Prostate gland (tissue), 2 donors: Measurements from ENCODE around the gene TERB1.
A peak's percentile ranks its signal among the peaks of the same experiment; 100 is the strongest.

Source experiments
- CTCF ChIP-seq, 4 experiments: fragments of 200-600 bp in 2 of 4; fragments of 450-650 bp in 2 of 4; sonication (generic) in 2 of 4; IDR thresholded peaks; 1 replicate in 3 of 4; 2 replicates in 1 of 4; pipeline ENCODE4 v1.5.1; 2016 to 2019; ENCODE audit warnings: antibody characterized with exemption in 4 of 4, mild to moderate bottlenecking in 2 of 4, moderate library complexity in 2 of 4
- POLR2A ChIP-seq: fragments of 450-650 bp; IDR thresholded peaks from one replicate; pipeline ENCODE4 v1.6.1; 2016; ENCODE audit warnings: antibody characterized with exemption, mild to moderate bottlenecking

- TF ChIP-seq POLR2A (peak; percentile 30), CTCF (IDR thresholded peaks at IDR 0.05) (peak; percentile 85 to 97 (median 90))
These were observed 49.9 kb downstream of the TERB1 start, which contains the start of gene DYNC1LI2 for GRCh38 chr16:66751303-66751991.
